NCI-H446 treated with DMSO at 0.1 percent for 48 hours (cell line): ENCODE data around the gene UBR1.
"Not testable (repeated sequence)": the region's sequence is repeated elsewhere in the genome, so short reads cannot be mapped to it uniquely, and the experiment has no call there.

Experiments used
- DNase-seq: peaks from one replicate; lab custom pipeline; 2025; lab: John Stamatoyannopoulos, UW

Gene UBR1

DNA sequence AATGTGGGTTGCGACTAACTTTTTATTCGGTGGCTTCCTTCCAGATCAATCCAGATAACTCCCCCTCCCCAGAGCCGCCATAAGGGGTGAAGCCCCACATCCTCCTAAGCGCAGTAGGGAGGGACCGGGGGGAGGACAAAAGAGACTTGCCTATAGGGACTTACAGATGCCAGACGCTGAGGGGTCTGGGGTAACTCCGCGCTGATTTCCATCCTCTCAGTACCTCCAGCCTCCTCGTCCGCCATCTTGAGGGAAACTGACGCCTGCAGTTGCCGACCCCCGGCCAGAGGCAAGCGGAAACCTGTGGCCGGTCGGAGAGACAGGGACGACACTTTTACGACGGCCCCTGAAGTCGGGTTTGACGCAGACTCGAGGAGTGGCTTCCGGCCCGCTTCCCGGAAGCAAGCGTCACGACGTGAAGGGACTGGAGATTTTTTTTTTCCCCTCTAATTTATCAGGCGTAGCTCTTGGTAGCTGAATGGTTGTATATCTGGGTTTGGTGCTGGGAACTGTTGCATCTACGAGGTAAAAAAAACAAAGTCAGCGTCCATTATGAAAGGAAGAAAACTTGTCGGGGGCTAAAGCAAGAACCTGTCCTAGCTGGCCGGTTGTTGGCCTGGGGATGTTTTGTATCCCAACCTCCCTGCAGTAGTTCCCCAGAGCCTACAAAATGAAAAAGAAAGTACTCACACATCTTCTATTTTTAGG is at the start of gene UBR1:
UBR1 (minus strand) TSS at position 261 of the 708 bp plus-strand sequence; CDS start at position 245, 16 bp downstream.
- DNase-seq, result peak; percentile 70

GRCh38 chr15:43153269-43153668 is 47.4 kb upstream of the UBR1 start:
- no peak for DNase-seq

GRCh38 chr15:43151688-43152087 is 45.9 kb upstream of the UBR1 start:
- no peak for DNase-seq

- no peak for DNase-seq
Observed at GRCh38 chr15:43150191-43150929, 44.5 kb upstream of the UBR1 start.

DNA sequence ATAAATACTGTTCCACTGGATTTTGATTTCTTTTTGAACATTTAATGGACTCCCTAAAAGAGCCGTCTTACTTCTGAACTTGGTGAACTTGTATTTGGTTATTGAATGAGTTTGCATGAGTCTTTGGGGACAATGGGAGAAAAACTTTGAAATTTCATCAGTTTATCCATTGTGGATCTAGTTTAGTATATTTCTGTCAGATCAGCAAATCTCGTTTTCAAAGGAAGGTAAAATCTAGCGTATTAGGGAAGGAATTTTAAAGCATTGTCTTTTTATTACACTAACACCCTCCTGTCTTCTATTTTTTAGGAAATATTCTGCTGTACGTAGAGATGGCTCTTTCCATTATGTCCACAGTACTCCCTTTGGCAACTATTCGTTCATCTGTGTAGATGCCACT is 40.3 kb upstream of the UBR1 start:
- no peak for DNase-seq

DNA sequence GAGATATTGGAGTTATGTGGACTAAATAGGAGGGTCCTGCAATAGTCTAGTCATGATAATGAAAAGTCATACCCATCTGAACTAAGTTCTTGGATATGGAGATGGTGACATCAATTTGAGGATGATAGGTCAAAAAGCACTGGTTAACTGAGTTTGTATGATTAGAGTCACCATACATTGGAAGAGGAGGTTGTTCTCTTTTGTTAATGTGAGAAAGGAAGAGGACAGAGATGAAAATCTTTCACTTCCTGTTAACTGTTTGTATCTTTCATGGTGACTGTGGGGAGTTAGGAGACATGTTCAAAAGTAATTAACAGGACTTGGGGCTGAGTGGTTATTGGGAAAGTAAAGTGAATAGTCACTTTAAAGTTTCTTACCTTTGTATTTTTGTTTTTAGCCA is 38.7 kb upstream of the UBR1 start:
- no peak for DNase-seq

GRCh38 chr15:43143203-43143941 is 37.5 kb upstream of the UBR1 start:
- no peak for DNase-seq

- no peak for DNase-seq
Observed at GRCh38 chr15:43135351-43135750, 29.5 kb upstream of the UBR1 start.

GRCh38 chr15:43134157-43134635 is 28.4 kb upstream of the UBR1 start:
- no peak for DNase-seq

- peak; percentile 8 for DNase-seq
Observed at GRCh38 chr15:43133430-43134156, 27.8 kb upstream of the UBR1 start, which contains the start of gene TMEM62. TMEM62 (plus strand) TSS chr15:43133586; CDS start chr15:43133803, 217 bp downstream.

GRCh38 chr15:43132830-43133429 is 27.1 kb upstream of the UBR1 start:
- no peak for DNase-seq

DNA sequence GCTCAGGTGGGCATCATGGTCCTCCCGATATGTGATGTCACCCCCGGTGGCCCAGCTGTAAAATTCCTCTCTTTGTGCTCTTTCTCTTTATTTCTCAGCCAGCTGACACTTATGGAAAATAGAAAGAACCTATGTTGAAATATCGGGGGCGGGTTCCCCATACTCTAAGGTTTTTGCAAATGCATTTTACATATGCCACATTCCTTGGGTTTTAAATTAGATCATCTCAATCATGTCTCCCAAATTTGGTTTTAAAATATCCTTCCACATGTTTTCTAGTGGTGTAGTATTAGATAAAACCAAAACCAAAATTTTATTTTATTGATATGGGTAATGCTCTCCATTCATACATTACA is 23.1 kb upstream of the UBR1 start:
- no peak for DNase-seq

DNA sequence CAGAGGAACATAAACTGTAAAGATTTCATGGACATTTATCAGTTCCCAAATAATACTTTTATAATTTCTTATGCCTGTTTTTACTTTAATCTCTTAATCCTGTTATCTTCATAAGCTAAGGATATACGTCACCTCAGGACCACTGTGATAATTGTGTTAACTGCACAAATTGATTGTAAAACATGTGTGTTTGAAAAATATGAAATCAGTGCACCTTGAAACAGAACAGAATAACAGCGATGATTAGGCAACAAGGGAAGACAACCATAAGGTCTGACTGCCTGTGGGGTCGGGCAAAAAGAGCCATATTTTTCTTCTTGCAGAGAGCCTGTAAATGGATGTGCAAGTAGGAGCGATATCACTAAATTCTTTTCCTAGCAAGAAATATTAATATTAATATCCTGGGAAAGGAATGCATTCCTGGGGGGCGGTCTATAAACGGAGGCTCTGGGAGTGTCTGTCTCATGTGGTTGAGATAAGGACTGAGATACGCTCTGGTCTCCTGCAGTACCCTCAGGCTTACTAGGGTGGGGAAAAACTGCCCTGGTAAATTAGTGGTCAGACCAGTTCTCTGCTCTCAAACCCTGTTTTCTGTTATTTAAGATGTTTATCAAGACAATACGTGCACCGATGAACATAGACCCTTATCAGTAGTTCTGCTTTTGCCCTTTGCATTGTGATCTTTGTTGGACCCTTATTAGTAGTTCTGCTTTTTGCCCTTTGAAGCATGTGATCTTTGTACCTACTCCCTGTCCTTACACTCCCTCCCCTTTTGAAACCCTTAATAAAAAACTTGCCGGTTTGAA is 22.5 kb upstream of the UBR1 start:
- not testable (repeated sequence) for DNase-seq

- DNase-seq, result no peak
Observed at GRCh38 chr15:43127752-43128151, 21.9 kb upstream of the UBR1 start.

DNA sequence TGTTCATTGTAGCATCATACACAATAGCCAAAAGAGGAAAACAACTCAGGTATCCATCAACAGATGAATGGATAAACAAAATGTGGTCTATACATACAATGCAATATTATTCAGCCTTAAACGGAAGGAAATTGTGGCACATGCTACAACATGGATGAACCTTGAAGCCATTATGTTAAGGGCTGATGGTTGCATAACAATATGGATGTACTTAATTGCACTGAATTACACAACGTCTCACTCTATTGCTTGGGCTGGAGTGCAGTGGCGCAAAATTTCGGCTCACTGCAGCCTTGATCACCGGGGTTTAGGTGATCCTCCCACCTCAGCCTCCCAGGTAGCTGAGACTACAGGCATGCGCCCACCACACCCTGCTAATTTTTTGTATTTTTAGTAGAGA is 20.5 kb upstream of the UBR1 start:
- DNase-seq, result no peak

DNA sequence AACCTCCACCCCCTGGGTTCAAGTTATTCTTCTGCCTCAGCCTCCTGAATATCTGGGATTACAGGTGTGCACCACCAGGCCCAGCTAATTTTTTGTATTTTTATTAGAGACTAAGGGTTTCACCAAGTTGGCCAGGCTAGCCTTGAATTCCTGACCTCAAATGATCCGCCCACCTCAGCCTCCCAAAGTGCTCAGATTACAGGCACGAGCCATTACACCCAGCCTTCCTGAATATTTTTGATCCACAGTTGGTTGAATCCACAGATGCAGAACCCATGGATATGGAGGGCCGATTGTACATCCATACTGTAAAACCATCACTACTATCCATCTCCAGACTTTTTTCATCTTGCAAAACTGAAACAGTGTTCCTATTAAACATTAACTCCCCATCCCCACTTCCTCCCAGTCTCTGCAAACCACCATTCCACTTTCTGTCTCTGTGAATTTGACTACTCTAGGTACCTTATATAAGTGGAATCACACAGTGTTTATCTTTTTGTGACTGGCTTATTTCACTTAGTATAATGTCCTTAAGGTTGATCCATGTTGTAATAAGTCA is 19.3 kb upstream of the UBR1 start:
- DNase-seq, result no peak

- DNase-seq, result no peak
Observed at GRCh38 chr15:43121863-43122262, 16.0 kb upstream of the UBR1 start.

DNA sequence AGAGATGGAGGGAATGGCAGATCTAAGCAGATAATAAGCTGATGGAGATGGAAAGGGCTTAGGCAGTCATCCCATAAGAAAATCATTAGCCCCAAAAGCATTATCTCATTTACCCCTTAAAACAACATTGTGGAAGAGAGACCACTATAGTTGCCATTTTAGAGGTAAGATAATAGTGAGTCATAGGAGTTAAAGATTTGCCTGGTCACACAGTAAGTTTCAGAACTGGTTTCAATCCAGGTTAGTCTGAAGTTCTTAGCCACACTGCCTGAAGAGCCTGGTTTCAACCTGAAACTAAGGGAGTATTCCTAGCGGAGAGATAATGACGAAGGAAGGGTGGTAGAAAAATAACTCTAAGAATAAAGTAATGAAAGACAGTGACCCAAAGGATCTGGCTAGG is 13.0 kb upstream of the UBR1 start:
- no peak for DNase-seq

DNA sequence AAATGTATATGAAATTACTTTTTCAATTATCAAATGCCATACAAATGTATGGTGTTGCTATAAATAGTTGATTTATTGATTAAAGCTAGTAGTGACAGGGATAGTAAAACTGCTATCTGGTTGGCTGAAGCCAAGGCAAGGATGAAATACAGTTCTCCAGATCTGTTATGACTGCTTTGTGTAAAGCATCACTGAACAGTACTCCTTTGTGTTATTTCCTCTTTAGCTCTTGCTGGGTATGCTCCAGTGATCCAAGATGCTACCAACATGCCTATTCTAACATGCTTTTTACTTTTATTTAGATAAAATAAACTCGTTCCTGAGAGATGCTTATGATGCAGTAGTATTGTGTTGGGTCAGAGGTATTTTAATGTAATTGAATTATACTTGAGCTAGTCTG is 12.4 kb upstream of the UBR1 start:
- DNase-seq, result no peak

GRCh38 chr15:43111354-43111753 is 5.5 kb upstream of the UBR1 start:
- no peak for DNase-seq
